A673 (cell line): Measurements from ENCODE around the gene WWTR1.

ENCODE experiments used
- CTCF ChIP-seq: fragments of 300-800, 200-600 bp; sonication (generic); conservative IDR thresholded peaks from 2 replicates; pipeline ENCODE4 v1.5.1; 2017; ENCODE audit warnings: low read depth, mild to moderate bottlenecking, antibody characterized with exemption, low read length, moderate library complexity, mixed read lengths
- EZH2 ChIP-seq: fragments of 200-600 bp; sonication (generic); IDR thresholded peaks from 2 replicates; pipeline ENCODE4 v1.6.1; 2017; ENCODE audit warnings: borderline replicate concordance, low read depth, mild to moderate bottlenecking, mixed read lengths, antibody characterized with exemption, low read length; ENCODE audit not compliant: poor library complexity, severe bottlenecking

- TF ChIP-seq CTCF, result no peak
- TF ChIP-seq EZH2, result no peak
Measured at GRCh38 chr3:149587383-149587782, 70.4 kb downstream of the WWTR1 start.
